ENCODE measurements around the gene AFF2.

AFF2 gene

DNA sequence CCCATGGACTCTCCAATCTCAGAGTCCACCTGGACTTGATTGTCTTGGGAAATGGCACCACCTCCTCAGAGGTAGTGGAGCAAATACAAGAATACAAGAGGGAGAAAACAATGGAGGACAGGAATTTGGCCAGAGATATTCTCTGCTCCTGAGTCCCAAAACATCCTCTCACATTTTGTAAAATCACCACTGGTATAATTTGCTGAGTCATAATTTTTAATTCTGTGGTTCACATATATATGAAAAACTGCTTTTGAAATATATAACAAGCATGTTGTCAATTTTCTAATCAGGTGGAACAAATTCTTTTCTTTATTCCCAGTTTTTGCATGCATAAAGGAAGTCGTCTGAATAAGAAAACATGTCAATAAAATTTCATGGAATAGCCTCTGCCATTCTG is 356.1 kb downstream of the AFF2 start:
- no peak for DNase-seq (ENCODE audit: extremely low read depth, low read depth)
- TF ChIP-seq, protein P1, sequence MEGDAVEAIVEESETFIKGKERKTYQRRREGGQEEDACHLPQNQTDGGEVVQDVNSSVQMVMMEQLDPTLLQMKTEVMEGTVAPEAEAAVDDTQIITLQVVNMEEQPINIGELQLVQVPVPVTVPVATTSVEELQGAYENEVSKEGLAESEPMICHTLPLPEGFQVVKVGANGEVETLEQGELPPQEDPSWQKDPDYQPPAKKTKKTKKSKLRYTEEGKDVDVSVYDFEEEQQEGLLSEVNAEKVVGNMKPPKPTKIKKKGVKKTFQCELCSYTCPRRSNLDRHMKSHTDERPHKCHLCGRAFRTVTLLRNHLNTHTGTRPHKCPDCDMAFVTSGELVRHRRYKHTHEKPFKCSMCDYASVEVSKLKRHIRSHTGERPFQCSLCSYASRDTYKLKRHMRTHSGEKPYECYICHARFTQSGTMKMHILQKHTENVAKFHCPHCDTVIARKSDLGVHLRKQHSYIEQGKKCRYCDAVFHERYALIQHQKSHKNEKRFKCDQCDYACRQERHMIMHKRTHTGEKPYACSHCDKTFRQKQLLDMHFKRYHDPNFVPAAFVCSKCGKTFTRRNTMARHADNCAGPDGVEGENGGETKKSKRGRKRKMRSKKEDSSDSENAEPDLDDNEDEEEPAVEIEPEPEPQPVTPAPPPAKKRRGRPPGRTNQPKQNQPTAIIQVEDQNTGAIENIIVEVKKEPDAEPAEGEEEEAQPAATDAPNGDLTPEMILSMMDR (IDR thresholded peaks at IDR 0.05; ENCODE audit: low read depth, low read length), result no peak

GRCh38 chrX:148865277-148866210 is 365.1 kb downstream of the AFF2 start:
- TF ChIP-seq, protein P1 (IDR thresholded peaks at IDR 0.05; ENCODE audit: low read depth, low read length), result no peak
- DNase-seq (ENCODE audit: extremely low read depth, low read depth), result no peak

DNA sequence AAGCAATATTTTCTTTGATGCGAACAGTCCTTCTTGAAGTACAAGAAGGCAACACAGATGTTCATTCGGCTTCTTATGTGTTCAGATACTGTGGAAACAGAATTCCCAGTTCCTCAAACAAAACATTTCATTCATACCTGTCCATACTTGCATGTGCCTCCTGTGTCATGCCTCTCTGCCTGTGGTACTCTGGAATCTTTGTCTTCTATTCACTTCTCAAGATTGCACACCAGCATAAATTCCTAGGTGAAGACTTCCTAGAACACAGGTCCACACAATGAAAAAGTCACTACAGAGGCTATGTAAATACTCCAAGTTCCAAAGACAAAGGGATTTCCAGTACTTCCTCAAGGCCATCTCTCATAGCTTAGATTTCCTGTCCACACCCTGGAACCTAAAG is 367.2 kb downstream of the AFF2 start:
- TF ChIP-seq, protein P1 (IDR thresholded peaks at IDR 0.05; ENCODE audit: low read depth, low read length), result no peak
- no peak for DNase-seq (ENCODE audit: extremely low read depth, low read depth)

DNA sequence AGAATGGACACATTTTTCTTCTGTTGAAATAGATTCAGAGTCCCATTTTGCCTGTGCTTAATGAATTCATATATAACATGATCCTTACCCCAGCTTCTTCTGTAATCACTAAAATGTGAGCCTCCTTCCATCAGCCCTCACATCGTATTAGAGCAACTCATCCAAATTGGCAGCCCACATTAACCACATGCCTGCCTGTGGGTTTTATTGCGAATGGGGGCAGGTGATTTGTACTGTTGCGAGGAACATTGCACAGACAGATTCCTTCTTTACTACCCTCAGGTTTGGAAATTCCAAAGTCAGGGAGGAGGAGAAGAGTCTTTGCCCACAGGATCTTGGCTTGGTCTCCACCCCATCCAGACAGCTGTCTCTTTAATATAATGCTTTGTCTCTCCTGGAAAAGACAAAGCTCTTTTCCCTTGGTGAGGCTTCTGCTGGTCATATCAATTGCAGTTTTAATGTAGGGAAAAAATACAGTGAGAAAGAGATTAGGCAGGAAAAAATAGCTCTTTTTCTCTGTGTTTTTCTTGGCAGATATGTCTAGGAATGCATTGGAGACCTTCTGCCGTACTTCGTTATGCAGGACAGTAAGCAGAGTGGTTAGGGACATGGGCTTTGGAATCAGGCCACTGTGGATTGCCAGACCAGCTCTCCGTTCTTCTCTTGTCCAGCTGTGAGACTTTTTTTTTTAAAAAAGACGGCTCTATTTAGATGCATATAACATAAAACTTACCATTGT is 371.2 kb downstream of the AFF2 start:
- DNase-seq (ENCODE audit: extremely low read depth, low read depth), result peak; percentile 11
- TF ChIP-seq, protein P1 (IDR thresholded peaks at IDR 0.05; ENCODE audit: low read depth, low read length), result no peak

DNA sequence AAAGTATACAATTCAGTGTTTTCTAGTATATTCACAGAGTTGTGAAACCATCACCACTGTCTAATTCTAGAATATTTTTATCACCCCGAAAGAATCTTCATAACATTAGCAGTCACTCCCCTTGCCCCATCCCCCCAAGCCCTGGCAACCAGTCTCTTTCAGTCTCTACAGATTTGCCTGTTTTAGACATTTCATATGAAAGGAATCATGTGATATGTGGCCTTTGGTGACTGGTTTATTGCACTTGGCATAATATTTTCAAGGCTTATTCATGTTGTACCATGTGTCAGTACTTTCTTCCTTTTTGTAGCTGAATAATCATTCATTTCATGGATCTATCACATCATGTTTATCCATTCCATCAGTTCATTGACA is 371.7 kb downstream of the AFF2 start:
- DNase-seq (ENCODE audit: extremely low read depth, low read depth), result no peak
- TF ChIP-seq, protein P1 (IDR thresholded peaks at IDR 0.05; ENCODE audit: low read depth, low read length), result no peak

DNA sequence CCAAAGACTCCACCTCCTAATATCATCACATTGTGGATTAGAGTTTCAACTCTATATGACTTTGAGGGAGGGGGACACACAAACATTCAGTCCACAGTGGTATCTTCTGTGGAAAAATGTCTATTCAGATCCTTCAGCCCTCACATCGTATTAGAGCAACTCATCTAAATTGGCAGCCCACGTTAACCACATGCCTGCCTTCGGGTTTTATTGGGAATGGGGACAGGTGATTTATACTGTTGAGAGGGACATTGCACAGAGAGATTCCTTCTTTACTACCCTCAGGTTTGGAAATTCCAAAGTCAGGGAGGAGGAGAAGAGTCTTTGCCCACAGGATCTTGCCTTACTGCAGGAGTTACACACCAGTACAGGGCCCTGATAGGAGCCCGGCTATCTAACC is 372.5 kb downstream of the AFF2 start:
- TF ChIP-seq, protein P1 (IDR thresholded peaks at IDR 0.05; ENCODE audit: low read depth, low read length), result no peak
- DNase-seq (ENCODE audit: extremely low read depth, low read depth), result no peak

Measured in AG09319 (cell line).